ENCODE results near the gene GRIA3.
"Not testable (repeated sequence)": the region's sequence is repeated elsewhere in the genome, so short reads cannot be mapped to it uniquely, and the experiment has no call there.

The GRIA3 gene

GRCh38 chrX:123504630-123505270 is 320.7 kb downstream of the GRIA3 start:
- DNase-seq (ENCODE audit: low read depth) = no peak
- H3K4me3 ChIP-seq (ENCODE audit: control insufficient read depth, low read depth, low read length) = no peak overlapping the region
- TF ChIP-seq, protein P1, sequence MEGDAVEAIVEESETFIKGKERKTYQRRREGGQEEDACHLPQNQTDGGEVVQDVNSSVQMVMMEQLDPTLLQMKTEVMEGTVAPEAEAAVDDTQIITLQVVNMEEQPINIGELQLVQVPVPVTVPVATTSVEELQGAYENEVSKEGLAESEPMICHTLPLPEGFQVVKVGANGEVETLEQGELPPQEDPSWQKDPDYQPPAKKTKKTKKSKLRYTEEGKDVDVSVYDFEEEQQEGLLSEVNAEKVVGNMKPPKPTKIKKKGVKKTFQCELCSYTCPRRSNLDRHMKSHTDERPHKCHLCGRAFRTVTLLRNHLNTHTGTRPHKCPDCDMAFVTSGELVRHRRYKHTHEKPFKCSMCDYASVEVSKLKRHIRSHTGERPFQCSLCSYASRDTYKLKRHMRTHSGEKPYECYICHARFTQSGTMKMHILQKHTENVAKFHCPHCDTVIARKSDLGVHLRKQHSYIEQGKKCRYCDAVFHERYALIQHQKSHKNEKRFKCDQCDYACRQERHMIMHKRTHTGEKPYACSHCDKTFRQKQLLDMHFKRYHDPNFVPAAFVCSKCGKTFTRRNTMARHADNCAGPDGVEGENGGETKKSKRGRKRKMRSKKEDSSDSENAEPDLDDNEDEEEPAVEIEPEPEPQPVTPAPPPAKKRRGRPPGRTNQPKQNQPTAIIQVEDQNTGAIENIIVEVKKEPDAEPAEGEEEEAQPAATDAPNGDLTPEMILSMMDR (conservative IDR thresholded peaks at IDR 0.05; ENCODE audit: control insufficient read depth, insufficient read depth, low read depth, low read length) = no peak

DNA sequence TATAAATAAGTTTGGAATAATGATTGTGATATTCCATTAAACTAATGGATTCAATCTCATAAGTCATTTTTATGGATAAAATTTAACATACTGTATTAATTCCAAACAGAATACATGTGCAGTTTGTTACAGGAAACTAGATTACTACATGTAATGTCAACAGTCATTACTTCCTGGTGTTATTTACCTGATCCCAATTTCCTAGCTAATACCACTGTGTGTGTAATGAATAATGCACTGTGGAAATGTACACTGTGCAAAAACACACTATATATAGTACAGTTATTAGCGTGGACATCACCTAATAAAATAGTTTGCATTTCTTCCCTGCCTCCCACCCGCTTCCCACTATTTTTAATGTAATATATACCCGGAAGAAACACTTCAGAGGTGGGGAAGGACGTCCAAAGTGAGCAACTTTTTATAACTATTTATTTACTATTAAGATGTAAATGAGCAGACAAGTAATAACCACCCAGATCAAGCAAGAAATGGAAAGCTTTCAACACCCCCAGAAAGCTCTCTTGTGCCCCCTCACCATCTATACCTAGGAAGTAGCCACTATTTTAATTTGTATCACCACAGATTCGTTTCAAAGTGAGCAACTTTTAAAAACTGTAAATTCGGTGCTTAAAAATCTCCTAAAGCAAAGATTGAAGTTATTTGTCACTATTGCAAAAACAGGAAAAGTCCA is 329.7 kb downstream of the GRIA3 start:
- no peak for DNase-seq (ENCODE audit: low read depth)
- no peak overlapping the region for H3K4me3 ChIP-seq (ENCODE audit: control insufficient read depth, low read depth, low read length)
- TF ChIP-seq, protein P1 (conservative IDR thresholded peaks at IDR 0.05; ENCODE audit: control insufficient read depth, insufficient read depth, low read depth, low read length) = no peak

- H3K4me3 ChIP-seq (ENCODE audit: control insufficient read depth, low read depth, low read length) = not testable (repeated sequence)
These were observed 330.2 kb downstream of the GRIA3 start for GRCh38 chrX:123514279-123514640.

GRCh38 chrX:123518791-123519190 is 334.7 kb downstream of the GRIA3 start:
- DNase-seq (ENCODE audit: low read depth) = no peak
- H3K4me3 ChIP-seq (ENCODE audit: control insufficient read depth, low read depth, low read length) = no peak overlapping the region
- TF ChIP-seq, protein P1 (conservative IDR thresholded peaks at IDR 0.05; ENCODE audit: control insufficient read depth, insufficient read depth, low read depth, low read length) = no peak

More at GRCh38 chrX:123514279-123514640, 330.2 kb downstream of the GRIA3 start:
- not testable (repeated sequence) for DNase-seq (ENCODE audit: low read depth)

GRCh38 chrX:123525123-123525725 is 341.1 kb downstream of the GRIA3 start:
- peak; percentile 21 for DNase-seq (ENCODE audit: low read depth)
- TF ChIP-seq, protein P1 (conservative IDR thresholded peaks at IDR 0.05; ENCODE audit: control insufficient read depth, insufficient read depth, low read depth, low read length) = no peak
- H3K4me3 ChIP-seq (ENCODE audit: control insufficient read depth, low read depth, low read length) = no peak overlapping the region

- DNase-seq (ENCODE audit: low read depth); H3K4me3 ChIP-seq (ENCODE audit: control insufficient read depth, low read depth, low read length): not testable (repeated sequence)
These were observed 346.6 kb downstream of the GRIA3 start for GRCh38 chrX:123530726-123531125.
